IPS-18c (cell line): ENCODE measurements around the gene NTHL1.

Source experiments
- H3K4me3 ChIP-seq: 2 replicates; pipeline ENCODE4 v1.7.0; 2013; ENCODE audit warnings: low read depth, mild to moderate bottlenecking, low read length, moderate library complexity; ENCODE audit not compliant: insufficient read depth
- H3K9me3 ChIP-seq: one replicate; pipeline ENCODE4 v1.6.1; 2013; ENCODE audit warnings: mild to moderate bottlenecking, low read length, moderate library complexity; ENCODE audit not compliant: control insufficient read depth, insufficient read depth

NTHL1 gene

DNA sequence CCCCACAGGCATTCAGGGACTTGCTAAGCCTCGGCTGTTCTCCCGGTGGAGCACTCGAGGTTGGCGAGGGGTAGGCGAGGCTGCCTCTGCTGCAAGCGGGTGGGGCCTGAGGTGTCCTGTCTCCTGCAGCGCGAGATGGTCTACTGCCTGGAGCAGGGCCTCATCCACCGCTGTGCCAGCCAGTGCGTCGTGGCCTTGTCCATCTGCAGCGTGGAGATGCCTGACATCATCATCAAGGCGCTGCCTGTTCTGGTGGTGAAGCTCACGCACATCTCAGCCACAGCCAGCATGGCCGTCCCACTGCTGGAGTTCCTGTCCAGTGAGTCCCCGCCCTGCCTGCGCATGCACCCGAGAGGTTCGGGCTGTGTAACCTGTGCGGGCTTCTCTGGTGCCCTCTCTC is 26.4 kb upstream of the NTHL1 start:
- Histone ChIP-seq H3K9me3 (no peaks in the 10 kb centered on the region), H3K4me3 (no peak overlapping the region)

DNA sequence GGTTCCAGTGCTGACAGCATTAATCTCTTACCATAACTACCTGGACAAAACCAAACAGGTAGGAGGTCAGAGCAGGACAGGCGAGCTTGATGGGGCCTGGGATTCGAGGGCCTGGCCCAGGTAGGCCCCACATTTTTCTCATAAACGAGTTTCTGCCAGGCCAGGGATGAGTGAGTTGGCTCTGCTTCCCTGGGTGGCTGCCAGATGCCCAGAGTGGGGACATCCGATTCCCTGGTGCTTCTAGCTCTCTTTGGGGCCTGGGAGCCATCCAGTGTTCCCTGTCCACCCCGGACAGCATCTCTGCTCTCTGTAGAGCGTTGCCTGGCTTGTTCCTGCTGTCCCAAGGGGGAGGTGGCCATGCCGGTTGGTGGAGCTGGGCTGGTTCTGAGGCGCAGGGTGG is 25.3 kb upstream of the NTHL1 start:
- no peak overlapping the region for H3K4me3 ChIP-seq

DNA sequence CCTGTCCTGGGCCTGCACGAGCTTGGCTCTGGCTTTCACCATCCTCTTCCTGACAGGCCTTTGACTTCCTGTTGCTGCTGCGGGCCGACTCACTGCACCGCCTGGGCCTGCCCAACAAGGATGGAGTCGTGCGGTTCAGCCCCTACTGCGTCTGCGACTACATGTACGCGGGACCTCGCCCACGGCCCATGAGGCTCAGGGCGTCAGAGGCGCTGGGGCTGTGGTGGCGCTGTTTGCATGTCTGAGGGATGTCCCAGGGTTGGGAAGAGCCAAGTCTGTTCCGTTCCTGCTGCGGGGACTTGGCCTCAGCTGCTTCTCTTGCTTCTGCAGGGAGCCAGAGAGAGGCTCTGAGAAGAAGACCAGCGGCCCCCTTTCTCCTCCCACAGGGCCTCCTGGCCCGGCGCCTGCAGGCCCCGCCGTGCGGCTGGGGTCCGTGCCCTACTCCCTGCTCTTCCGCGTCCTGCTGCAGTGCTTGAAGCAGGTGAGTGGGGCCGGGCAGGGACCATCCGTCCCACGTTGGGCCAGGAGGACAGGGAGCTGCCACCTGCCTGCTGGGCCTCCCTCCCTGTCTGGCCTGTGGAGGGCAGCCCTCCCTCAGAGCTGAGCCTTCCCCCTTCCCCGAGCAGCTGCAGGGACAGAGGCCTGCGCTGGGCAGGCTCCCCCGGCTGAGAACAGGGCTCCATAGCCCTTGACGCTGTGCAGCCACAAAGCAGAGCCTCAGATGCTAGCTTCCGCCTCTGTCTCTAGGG is 24.0 kb upstream of the NTHL1 start:
- no peaks in the 10 kb centered on the region for H3K9me3 ChIP-seq
- no peak overlapping the region for H3K4me3 ChIP-seq

More for the DNA sequence above, 25.3 kb upstream of the NTHL1 start:
- H3K9me3 ChIP-seq, result no peaks in the 10 kb centered on the region

DNA sequence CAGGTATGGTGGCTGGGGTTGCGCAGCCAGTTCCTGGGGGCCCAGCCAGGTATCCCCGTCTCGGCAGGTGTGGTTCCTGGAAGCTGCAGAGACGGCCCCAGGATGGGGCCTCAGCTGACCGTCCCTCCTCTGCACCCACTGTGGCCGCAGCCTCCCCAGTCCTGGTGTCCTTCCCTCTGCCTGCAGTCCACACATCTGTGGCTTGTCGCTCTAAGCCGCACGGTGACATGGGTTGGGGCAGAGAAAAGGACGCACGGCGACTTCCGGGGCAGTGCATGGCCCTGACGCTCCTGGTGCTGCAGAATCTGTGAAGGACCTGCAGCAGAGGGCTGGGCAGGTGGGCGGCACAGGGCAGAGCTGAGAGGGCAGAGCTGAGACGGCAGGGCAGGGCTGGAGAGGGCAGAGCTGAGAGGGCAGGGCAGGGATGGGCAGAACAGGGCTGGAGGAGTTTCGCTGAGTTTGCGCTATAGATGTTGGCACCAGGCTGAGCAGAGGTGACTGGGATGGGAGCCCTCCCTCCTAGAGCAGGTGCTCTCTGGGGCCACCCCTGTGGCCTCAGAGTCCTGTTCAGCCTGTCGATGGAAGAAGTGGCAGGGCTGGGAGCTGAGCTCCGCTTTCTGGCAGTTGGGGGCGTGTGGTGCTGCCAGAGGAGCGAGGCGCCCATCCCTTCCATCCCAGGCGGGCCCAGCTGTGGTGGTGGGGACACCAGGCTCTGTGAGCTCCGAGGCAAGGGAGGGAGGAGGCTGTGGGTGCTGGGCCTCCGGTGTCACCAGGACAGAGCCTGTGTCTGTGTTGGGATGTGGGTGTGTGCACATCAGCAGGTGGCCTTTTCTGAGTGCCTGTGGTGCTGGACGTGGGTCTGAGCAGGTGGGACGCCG is 23.2 kb upstream of the NTHL1 start:
- no peaks in the 10 kb centered on the region for H3K9me3 ChIP-seq
- H3K4me3 ChIP-seq, result no peak overlapping the region

DNA sequence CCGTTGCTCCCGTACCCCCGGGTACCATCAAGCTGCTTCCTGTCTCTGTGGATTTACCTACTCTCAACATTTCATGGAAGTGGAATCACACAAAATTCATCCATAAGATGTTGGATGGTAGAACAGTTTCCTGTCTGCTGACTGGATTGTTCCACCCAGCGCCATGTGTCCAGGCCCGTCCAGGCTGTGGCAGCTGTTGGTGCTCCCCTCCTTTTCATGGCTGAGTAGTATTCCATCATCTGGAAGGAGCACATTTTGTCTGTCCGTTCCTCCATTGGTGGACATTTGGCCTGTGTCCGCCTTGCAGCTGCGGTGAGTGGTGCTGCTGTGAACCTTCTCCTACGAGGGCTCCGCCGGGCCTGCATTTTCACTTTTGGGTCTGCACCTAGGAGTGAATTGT is 18.5 kb upstream of the NTHL1 start:
- H3K4me3 ChIP-seq, result no peak overlapping the region
- H3K9me3 ChIP-seq, result no peaks in the 10 kb centered on the region

DNA sequence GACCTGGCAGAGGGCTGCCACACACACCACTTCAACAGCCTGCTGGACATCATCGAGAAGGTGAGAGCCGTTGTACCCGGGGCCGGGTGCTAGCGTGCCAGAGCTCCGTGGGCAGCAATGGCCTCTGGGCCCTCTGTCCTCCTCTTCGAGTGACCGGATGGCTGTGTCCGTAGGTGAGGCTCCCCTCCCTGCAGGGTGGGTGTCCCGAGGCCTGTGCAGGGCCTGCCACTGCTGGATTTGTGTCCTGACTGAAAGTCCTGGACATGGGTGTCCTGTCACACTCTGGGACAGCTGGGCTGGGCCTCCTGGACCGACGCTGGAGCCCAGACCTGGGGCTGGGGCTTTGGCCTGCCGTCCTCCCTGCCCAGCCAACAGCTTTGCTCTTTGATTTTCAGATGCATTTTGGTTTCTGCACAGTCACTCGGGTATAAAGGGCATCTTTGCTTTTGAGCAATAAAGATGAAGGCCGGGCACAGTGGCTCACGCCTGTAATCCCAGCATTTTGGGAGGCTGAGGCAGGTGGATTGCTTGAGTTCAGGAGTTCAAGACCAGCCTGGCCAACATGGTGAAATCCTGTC is 16.8 kb upstream of the NTHL1 start:
- Histone ChIP-seq H3K4me3 (no peak overlapping the region), H3K9me3 (no peaks in the 10 kb centered on the region)

DNA sequence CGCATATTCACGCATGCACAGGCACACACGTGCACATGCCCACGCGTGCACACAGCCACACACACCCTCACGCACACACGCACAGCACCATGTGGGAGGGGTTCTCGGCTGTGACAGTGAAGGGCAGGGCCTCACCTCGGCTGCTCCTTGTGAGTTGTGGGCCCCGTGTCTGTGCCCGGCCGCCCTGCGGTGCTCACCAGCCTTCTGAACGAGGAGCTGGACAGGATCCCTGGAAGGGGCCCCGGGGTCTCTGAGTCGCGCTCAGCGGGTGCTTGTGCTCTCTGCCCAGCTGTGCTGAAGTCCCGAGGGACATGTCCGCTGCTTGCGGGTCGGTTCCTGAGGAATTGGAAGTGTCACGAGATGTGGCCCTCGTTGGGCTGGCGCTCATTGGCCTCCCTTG is 16.2 kb upstream of the NTHL1 start:
- Histone ChIP-seq H3K4me3 (no peak overlapping the region), H3K9me3 (no peaks in the 10 kb centered on the region)

DNA sequence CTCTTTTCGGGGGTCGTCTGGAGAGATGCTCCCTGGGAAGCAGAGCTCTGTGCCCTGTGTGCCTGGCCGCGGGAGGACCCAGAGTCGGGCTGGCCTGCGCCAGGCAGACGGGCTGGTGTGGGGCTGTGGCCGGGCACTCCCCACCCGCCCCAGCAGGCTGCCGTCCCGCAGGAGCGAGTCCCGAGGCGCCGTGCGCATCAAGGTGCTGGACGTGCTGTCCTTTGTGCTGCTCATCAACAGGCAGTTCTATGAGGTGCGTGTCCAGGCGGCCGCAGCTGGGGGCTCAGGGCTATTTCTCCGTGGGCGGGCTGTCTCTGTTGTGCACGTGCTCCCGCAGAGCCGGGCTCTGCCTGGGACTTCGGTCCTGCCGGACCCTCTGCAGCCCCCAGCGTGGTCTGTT is 15.2 kb upstream of the NTHL1 start:
- H3K4me3 ChIP-seq, result no peak overlapping the region

DNA sequence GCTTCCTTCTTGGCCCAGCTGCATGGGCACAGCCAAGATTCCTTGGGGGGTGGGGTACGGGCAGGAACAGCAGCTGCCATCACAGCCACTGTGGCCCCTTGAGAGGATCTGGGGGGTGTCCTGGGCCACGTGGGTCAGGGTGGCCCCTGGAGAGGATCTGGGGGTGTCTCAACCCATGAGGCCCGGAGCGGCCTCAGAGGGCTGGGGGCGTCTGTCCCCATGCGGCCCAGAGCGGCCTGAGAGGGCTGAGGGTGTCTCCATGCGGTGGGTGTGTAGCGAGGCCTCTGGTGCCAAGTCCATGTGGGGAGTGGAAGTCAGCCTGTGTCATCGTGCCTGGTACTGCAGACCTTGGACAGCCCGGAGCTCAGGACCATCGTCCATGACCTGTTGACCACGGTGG is 13.9 kb upstream of the NTHL1 start:
- Histone ChIP-seq H3K4me3 (no peak overlapping the region), H3K9me3 (no peaks in the 10 kb centered on the region)

More for the DNA sequence above, 15.2 kb upstream of the NTHL1 start:
- no peaks in the 10 kb centered on the region for H3K9me3 ChIP-seq

DNA sequence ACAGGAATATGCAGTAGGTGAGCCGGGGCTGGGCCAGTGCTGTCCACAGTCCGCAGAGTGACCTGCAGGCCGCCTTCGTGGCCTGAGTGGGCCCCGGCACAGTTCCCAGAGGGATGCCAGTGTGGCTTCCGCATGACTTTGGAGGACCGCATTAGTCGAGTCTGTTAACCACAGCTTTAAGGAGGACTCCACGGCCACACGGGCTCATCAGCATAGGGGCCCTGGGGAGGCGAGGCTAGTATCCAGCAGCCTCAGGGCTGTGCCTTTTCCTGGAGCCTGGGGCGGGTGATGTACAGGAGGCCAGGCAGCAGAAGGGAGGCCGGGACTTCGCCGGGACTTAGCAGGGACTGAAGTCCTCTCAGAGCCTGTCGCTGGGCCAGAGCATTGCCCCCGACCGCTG is 13.4 kb upstream of the NTHL1 start:
- no peaks in the 10 kb centered on the region for H3K9me3 ChIP-seq
- no peak overlapping the region for H3K4me3 ChIP-seq

DNA sequence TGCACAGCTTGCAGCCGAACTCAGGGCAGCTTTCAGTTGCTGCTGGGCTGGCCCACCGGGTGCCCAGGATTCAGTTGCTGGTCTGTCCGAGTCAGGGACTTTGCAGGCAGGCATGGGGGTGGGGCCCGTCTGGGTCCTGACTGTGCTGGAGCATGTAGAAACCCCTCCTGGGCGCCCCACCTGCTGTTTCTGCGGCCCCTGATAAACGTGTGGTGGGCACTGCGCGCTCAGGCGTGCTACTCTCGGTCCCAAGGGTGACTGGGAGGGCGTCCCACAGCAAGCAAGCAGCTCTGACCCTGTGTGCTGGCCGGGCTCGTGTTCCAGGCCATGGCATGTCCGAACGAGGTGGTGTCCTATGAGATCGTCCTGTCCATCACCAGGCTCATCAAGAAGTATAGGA is 12.7 kb upstream of the NTHL1 start:
- H3K9me3 ChIP-seq, result no peaks in the 10 kb centered on the region
- H3K4me3 ChIP-seq, result no peak overlapping the region

DNA sequence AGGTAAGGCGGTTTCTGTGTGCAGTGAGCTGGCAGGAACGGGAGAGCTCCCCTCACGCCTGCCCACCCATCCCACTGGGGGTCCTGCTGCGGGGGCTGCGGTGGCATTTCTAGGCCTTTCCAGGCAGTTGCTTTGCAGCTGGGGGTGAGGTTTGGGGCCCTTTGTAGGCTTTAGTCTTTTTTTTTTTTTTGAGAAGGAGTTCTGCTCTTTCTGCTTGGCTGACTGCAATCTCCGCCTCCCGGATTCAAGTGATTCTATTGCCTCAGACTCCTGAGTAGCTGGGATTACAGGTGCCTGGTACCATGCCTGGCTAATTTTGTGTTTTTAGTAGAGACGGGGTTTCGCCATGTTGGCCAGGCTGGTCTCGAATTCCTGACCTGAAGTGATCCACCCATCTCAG is 11.2 kb upstream of the NTHL1 start:
- no peak overlapping the region for H3K4me3 ChIP-seq
- H3K9me3 ChIP-seq, result no peaks in the 10 kb centered on the region

DNA sequence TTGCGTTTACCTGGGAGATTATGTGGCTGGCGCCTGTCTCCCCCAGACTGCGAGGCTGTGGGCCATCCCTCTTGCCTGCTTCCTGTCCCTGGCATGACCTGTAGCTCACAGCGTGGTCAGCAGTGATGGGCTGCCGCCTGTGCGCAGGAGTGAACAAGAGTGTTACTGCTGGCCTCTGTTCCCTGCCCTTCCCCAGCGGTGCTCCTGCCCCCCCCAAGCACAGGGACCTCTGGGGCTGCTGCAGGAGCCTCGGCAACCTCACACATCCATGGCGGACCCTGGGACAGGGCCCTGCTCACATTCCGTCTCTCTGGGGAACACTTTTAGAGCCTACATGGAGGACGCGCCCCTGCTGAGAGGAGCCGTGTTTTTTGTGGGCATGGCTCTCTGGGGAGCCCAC is 10.8 kb upstream of the NTHL1 start:
- no peak overlapping the region for H3K4me3 ChIP-seq
- no peaks in the 10 kb centered on the region for H3K9me3 ChIP-seq

DNA sequence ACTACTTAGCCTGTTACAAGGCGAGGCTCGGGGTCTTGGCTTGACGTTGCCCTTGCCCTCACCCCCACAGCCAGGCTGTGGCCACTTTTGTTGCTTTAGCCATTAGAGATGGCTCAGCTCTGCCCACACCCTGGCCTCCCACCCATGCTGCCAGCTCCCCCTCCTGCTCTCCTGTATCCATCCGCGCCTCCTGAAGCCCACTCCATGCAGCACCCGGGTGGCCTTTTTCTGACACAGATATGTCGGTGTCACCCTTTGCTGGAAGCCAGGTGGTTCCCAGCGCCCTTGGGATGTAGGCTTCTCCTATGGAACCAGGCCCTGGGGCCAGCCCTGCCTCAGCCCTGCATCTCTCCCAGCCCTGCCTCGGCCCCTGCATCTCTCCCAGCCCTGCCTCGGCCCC is 9.8 kb upstream of the NTHL1 start:
- Histone ChIP-seq H3K9me3 (no peaks in the 10 kb centered on the region), H3K4me3 (no peak overlapping the region)

DNA sequence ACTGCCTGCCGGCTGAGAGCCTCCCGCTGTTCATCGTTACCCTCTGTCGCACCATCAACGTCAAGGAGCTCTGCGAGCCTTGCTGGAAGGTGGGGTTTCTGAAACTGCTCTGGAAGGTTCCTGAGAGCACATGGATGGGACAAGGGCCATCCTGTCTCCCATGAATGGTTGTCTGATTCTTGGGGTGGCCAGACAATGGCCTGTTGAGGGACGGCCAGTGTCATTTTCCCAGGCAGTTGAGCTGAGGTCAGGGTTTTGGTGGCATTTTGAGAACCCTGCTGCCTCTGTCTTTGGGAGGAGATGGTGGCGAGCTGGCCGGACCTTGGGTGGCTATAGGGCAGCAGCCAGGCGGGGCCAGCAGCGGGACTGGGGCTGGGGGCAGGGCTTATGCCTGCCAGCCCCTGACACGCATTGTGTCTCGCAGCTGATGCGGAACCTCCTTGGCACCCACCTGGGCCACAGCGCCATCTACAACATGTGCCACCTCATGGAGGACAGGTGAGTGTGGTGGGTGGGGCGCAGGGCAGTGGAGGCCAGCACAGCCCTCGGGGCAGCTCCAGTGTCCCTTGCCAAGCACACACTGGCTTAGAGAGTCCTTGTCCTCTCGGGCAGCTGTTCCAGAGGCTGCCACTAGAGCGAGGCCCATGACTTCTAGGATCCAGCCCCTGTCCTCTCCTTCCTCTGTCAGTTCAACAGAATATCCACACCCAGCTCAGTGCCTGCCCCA is 9.2 kb upstream of the NTHL1 start:
- Histone ChIP-seq H3K9me3 (no peaks in the 10 kb centered on the region), H3K4me3 (no peak overlapping the region)

DNA sequence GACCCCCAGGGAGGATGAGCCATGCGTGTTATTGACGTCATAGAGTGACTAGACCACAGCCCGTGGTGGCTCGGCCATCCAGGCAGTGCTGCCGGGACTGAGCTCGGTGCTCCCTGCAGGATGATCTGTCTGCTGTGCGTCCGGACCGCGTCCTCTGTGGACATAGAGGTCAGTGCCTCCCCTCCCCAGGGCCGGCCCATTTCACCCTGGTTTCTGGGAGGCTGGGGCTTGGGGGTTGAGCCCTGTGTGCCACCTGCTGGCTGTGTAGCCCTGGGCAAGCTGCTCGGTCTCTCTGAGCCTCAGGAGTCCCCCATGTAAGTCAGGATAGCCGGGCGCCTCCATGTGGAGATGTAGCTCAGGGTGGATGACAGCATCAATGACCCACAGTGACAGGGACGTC is 8.4 kb upstream of the NTHL1 start:
- Histone ChIP-seq H3K9me3 (no peaks in the 10 kb centered on the region), H3K4me3 (no peak overlapping the region)

DNA sequence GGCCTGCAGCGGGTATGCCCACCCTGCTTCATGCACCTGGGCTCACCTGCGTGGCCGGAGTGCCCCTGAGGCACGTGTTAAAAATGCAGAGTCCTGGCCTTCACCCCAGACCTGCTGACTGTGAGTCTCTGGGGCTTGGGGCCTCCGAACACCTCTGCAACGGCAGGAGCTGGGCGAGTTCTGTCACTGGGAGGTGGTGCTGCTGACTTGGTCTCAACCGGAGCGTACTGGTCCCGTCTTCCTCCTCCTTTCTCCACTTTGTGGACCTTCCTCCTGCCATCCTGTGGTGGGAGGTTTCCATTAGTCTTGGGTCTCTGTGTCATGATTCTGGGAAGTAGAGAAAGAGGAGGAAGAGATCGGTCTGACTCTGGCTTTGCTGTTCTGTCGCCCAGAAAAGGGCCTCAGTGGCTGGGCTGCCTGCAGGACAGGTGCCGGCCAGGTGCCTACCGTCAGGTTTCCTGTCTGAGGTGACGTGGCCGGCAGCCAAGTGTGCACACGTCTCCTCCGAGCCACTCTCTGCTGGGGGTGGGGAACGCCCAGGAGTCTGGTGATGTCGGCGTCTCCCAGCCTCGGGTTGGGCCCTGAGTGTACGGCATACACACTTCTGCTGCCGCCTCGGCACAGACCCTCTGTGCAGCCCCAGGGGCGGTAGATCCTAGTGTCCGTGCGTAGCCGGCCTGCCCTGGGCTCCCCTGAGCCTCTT is 7.1 kb upstream of the NTHL1 start:
- Histone ChIP-seq H3K4me3 (no peak overlapping the region), H3K9me3 (no peaks in the 10 kb centered on the region)
